H9 (cell line): ENCODE measurements around the gene LRRK1. TPM values are rescaled to one million over a fixed set of nuclear protein-coding genes. Genes with fewer than 3 reads are reported as not detected.

ENCODE experiments used
- DNase-seq: peaks from one replicate; pipeline ENCODE4 v3.0.0-alpha.2; 2017
- H2AFZ ChIP-seq: one replicate; pipeline ENCODE4 v1.6.1; 2013; ENCODE audit warnings: mild to moderate bottlenecking, low read length, control low read depth, moderate library complexity
- H2AK5ac ChIP-seq: 2 replicates; pipeline ENCODE4 v1.6.1; 2013; ENCODE audit warnings: low read length, control low read depth, mixed read lengths; ENCODE audit not compliant: insufficient read length
- H2BK120ac ChIP-seq: one replicate; pipeline ENCODE4 v1.6.1; 2013; ENCODE audit warnings: low read depth, mild to moderate bottlenecking, low read length, control low read depth, inconsistent platforms; ENCODE audit not compliant: poor library complexity, severe bottlenecking
- H2BK12ac ChIP-seq: 2 replicates; pipeline ENCODE4 v1.6.1; 2013; ENCODE audit warnings: low read length, control low read depth, mixed read lengths, low read depth; ENCODE audit not compliant: insufficient read length
- H2BK15ac ChIP-seq: 2 replicates; pipeline ENCODE4 v1.6.1; 2013; ENCODE audit warnings: low read depth, low read length, control low read depth
- H2BK20ac ChIP-seq: one replicate; pipeline ENCODE4 v1.6.1; 2013; ENCODE audit warnings: low read depth, mild to moderate bottlenecking, low read length, control low read depth, inconsistent platforms; ENCODE audit not compliant: poor library complexity, severe bottlenecking
- H2BK5ac ChIP-seq: 2 replicates; pipeline ENCODE4 v1.6.1; 2013; ENCODE audit warnings: low read length, control low read depth, mixed read lengths; ENCODE audit not compliant: insufficient read length
- H3K14ac ChIP-seq: 2 replicates; pipeline ENCODE4 v1.6.1; 2013; ENCODE audit warnings: low read length, control low read depth; ENCODE audit not compliant: insufficient read depth
- H3K18ac ChIP-seq: 2 replicates; pipeline ENCODE4 v1.6.1; 2013; ENCODE audit warnings: low read depth, mild to moderate bottlenecking, mixed read lengths, low read length, control low read depth; ENCODE audit not compliant: insufficient read length
- H3K23ac ChIP-seq: 2 replicates; pipeline ENCODE4 v1.6.1; 2013; ENCODE audit warnings: low read length, control low read depth, mixed read lengths, low read depth; ENCODE audit not compliant: insufficient read length
- H3K23me2 ChIP-seq: 2 replicates; pipeline ENCODE4 v1.6.1; 2013; ENCODE audit warnings: low read depth, mild to moderate bottlenecking, mixed read lengths, low read length, control low read depth; ENCODE audit not compliant: insufficient read length, poor library complexity, severe bottlenecking
- H3K27ac ChIP-seq: 2 replicates; pipeline ENCODE4 v1.5.1; 2013; ENCODE audit warnings: low read length, control low read depth, mixed read lengths, low read depth; ENCODE audit not compliant: insufficient read length
- H3K27me3 ChIP-seq: 2 replicates; pipeline ENCODE4 v1.6.1; 2013; ENCODE audit warnings: low read length, control low read depth, inconsistent platforms; ENCODE audit not compliant: insufficient read depth
- H3K4ac ChIP-seq: 2 replicates; pipeline ENCODE4 v1.6.1; 2013; ENCODE audit warnings: low read depth, mild to moderate bottlenecking, control low read depth, inconsistent platforms, low read length, moderate library complexity
- H3K4me1 ChIP-seq: 2 replicates; pipeline ENCODE4 v1.6.1; 2013; ENCODE audit warnings: low read length, control low read depth, inconsistent platforms; ENCODE audit not compliant: insufficient read depth
- H3K4me2 ChIP-seq: 2 replicates; pipeline ENCODE4 v1.6.1; 2013; ENCODE audit warnings: low read length, control low read depth, mixed read lengths; ENCODE audit not compliant: insufficient read length, insufficient read depth
- H3K56ac ChIP-seq: 2 replicates; pipeline ENCODE4 v1.6.1; 2013; ENCODE audit warnings: low read depth, mild to moderate bottlenecking, mixed read lengths, low read length, control low read depth; ENCODE audit not compliant: insufficient read length
- H3K79me1 ChIP-seq: 2 replicates; pipeline ENCODE4 v1.6.1; 2013; ENCODE audit warnings: low read depth, mild to moderate bottlenecking, moderate library complexity, low read length, control low read depth, inconsistent platforms; ENCODE audit not compliant: insufficient read depth, poor library complexity, severe bottlenecking
- H3K79me2 ChIP-seq: 2 replicates; pipeline ENCODE4 v1.6.1; 2013; ENCODE audit warnings: low read length, control low read depth, inconsistent platforms; ENCODE audit not compliant: insufficient read depth
- H3K9ac ChIP-seq: 2 replicates; pipeline ENCODE4 v1.6.1; 2013; ENCODE audit warnings: low read length, control low read depth, mixed read lengths; ENCODE audit not compliant: insufficient read length; ENCODE audit errors: extremely low read depth
- H3K9me3 ChIP-seq: one replicate; pipeline ENCODE4 v1.6.1; 2013; ENCODE audit warnings: low read depth, low read length, inconsistent platforms; ENCODE audit not compliant: control insufficient read depth
- H3T11ph ChIP-seq: one replicate; pipeline ENCODE4 v1.6.1; 2013; ENCODE audit warnings: mild to moderate bottlenecking, low read length, control low read depth, inconsistent platforms
- H4K20me1 ChIP-seq: one replicate; pipeline ENCODE4 v1.6.1; 2013; ENCODE audit not compliant: control insufficient read depth, insufficient read length, insufficient read depth
- H4K5ac ChIP-seq: 2 replicates; pipeline ENCODE4 v1.6.1; 2013; ENCODE audit warnings: low read depth, mild to moderate bottlenecking, mixed read lengths, low read length, control low read depth; ENCODE audit not compliant: insufficient read length
- H4K8ac ChIP-seq: replicated peaks from 2 replicates; pipeline ENCODE4 v1.6.1; 2013; ENCODE audit warnings: low read length, control low read depth, mixed read lengths, low read depth; ENCODE audit not compliant: insufficient read length
- H4K91ac ChIP-seq: 2 replicates; pipeline ENCODE4 v1.6.1; 2013; ENCODE audit warnings: low read depth, mild to moderate bottlenecking, moderate library complexity, mixed read lengths, low read length, control low read depth; ENCODE audit not compliant: insufficient read length
- H3K27ac Mint-ChIP-seq, 3 experiments: 2 replicates in 2 of 3; 3 replicates in 1 of 3; pipeline ENCODE4 v1.8.0; 2020 to 2021; ENCODE audit warnings: mixed read lengths in 3 of 3, mild to moderate bottlenecking in 1 of 3, moderate library complexity in 1 of 3
- H3K27me3 Mint-ChIP-seq: 2 replicates; pipeline ENCODE4 v1.8.0; 2021; ENCODE audit warnings: low read depth, mild to moderate bottlenecking, moderate library complexity, mixed read lengths
- H3K36me3 Mint-ChIP-seq, 3 experiments: 2 replicates in 2 of 3; 3 replicates in 1 of 3; pipeline ENCODE4 v1.8.0; 2020 to 2021; ENCODE audit warnings: low read depth in 3 of 3, mixed read lengths in 3 of 3; ENCODE audit not compliant: insufficient read depth in 1 of 3
- H3K4me1 Mint-ChIP-seq, 2 experiments: 2 replicates each; pipeline ENCODE4 v1.8.0; 2020; ENCODE audit warnings: mixed read lengths in 2 of 2
- H3K4me3 Mint-ChIP-seq, 2 experiments: 2 replicates in 1 of 2; 3 replicates in 1 of 2; pipeline ENCODE4 v1.8.0; 2020 to 2021; ENCODE audit warnings: mild to moderate bottlenecking in 2 of 2, mixed read lengths in 2 of 2, moderate library complexity in 1 of 2
- H3K9me3 Mint-ChIP-seq, 2 experiments: 2 replicates in 1 of 2; 3 replicates in 1 of 2; pipeline ENCODE4 v1.8.0; 2020; ENCODE audit warnings: mild to moderate bottlenecking in 2 of 2, mixed read lengths in 2 of 2, moderate library complexity in 1 of 2
- WGBS: extraction: QIAGEN DNeasy Blood & Tissue Kit; methylation state at CpG from one replicate; pipeline ENCODE4 v1.1.7; 2013; ENCODE audit warnings: missing lambda C conversion rate, low lambda C conversion rate, mixed read lengths; ENCODE audit not compliant: insufficient read length; ENCODE audit errors: extremely low coverage; 5-methylcytosine and 5-hydroxymethylcytosine counted together
- total RNA-seq: library from RNA; stranded (reverse); gene quantifications from 2 replicates; pipeline ENCODE4 v1.2.1, GENCODE V29; 2021
- TF ChIP-seq, protein P1 (sequence below): fragments of 200-600 bp; sonication (generic); conservative IDR thresholded peaks from 3 replicates; pipeline ENCODE4 v1.8.0; 2021; ENCODE audit warnings: antibody characterized with exemption, mild to moderate bottlenecking

Gene LRRK1
- total RNA-seq, 1 experiment from 2014 or later: 4.0 TPM

DNA sequence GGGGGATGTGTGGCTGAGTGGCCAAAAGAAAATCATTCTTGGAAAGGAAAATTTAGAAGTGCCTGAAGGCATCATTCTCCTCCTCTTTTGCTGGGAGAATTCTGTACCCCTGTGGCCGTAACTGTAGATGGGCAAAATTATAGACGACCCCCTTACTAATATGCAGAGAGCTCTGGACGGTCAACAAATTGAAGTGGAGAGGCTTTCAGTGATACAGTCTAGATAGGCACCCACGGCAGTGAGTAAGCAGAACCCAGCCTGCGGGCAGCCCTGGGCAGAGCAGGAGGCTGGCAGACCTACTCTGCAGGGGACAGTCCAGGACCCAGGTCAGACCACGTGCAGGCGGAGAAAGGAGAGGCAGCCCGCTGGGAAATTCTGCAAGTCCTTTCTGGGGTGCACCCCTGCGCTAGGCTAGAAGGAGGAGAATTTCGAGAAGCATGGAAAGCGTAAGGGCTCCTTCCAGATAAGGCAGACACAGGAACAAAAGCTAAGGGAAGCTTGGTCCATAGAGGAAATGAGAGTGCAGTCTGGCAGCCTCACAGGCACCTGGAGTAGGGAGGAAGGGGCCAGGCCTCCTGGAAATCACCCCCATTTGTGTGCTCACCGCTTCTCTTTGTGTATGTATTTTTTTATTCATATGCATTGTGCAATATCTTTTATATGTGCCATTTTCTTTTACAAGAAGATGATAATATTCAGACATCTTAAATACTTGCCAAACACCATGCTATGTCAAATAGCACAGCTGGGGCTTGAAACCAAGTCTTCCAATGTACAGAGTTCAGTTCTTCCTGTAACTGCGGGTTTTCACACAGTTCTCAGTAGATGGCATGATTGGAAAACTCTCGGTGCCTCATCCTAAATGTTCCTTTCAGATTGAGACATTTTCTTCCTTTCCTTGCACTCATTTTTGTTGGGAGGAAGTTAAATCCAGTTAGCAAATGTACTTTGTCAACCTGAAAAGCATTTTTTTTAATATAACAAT is 40.2 kb downstream of the LRRK1 start:
- H2BK12ac ChIP-seq: no peak overlapping the region
- no peaks in the 10 kb centered on the region for H3K4me1 ChIP-seq
- no peak for DNase-seq
- H3K4me2 ChIP-seq: no peak overlapping the region
- H3K9me3 Mint-ChIP-seq: no peaks in the 10 kb centered on the region
- H3K23me2 ChIP-seq: no peaks in the 10 kb centered on the region
- no peaks in the 10 kb centered on the region for H3K79me1 ChIP-seq
- no peak overlapping the region for H2BK15ac ChIP-seq
- no peak overlapping the region for H2BK5ac ChIP-seq
- no peak overlapping the region for H3K27ac ChIP-seq
- H3K27ac Mint-ChIP-seq: 0 out of 7 replicates have a peak overlapping the region, but pooled peaks of 1 of the 3 experiments have one; percentile 14
- H3K18ac ChIP-seq: no peak overlapping the region
- H3K4ac ChIP-seq: no peak overlapping the region
- WGBS: no CpG with 5 or more reads among the region's 14 CpGs
- H3K4me3 Mint-ChIP-seq: no peak overlapping the region
- no peak overlapping the region for H3K9ac ChIP-seq
- H2AK5ac ChIP-seq: no peak overlapping the region
- H4K5ac ChIP-seq: no peak overlapping the region
- H4K8ac ChIP-seq: no peak overlapping the region
- no peak overlapping the region for H3T11ph ChIP-seq
- TF ChIP-seq, protein P1, sequence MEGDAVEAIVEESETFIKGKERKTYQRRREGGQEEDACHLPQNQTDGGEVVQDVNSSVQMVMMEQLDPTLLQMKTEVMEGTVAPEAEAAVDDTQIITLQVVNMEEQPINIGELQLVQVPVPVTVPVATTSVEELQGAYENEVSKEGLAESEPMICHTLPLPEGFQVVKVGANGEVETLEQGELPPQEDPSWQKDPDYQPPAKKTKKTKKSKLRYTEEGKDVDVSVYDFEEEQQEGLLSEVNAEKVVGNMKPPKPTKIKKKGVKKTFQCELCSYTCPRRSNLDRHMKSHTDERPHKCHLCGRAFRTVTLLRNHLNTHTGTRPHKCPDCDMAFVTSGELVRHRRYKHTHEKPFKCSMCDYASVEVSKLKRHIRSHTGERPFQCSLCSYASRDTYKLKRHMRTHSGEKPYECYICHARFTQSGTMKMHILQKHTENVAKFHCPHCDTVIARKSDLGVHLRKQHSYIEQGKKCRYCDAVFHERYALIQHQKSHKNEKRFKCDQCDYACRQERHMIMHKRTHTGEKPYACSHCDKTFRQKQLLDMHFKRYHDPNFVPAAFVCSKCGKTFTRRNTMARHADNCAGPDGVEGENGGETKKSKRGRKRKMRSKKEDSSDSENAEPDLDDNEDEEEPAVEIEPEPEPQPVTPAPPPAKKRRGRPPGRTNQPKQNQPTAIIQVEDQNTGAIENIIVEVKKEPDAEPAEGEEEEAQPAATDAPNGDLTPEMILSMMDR: no peak
- no peak overlapping the region for H3K23ac ChIP-seq
- H3K56ac ChIP-seq: no peak overlapping the region
- H3K9me3 ChIP-seq: no peaks in the 10 kb centered on the region
- H2AFZ ChIP-seq: no peak overlapping the region
- peaks cover 2 to 4% of the 10 kb centered on the region in 2 experiments for H3K4me1 Mint-ChIP-seq
- H3K27me3 Mint-ChIP-seq: peaks cover 6% of the 10 kb centered on the region
- H4K20me1 ChIP-seq: no peaks in the 10 kb centered on the region
- no peak overlapping the region for H4K91ac ChIP-seq
- H3K36me3 Mint-ChIP-seq: no peaks in the 10 kb centered on the region
- H2BK20ac ChIP-seq: no peak overlapping the region
- no peak overlapping the region for H2BK120ac ChIP-seq
- H3K14ac ChIP-seq: no peak overlapping the region
- H3K79me2 ChIP-seq: no peaks in the 10 kb centered on the region
- no peaks in the 10 kb centered on the region for H3K27me3 ChIP-seq
